ENCODE results near the gene ZRANB1.
A peak's percentile ranks its signal among the peaks of the same experiment; 100 is the strongest.

The ZRANB1 gene

DNA sequence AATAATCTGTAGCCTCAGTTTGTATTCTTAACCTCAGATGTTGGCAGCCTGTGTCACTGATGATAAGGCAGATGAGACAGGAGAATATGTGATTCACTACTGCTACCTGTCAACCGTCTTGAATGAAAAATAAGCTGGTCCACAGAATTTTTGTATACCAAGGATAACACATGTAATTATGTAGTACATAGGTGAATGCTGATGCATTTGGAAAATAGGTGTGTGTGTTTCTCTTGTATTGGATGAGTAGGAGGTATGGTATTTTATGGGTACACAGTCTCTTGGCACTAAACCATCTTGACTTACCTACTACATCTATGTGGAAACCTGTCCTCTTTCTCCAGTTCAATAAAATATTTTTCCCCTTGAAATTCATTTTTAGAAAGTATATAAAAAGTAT, 20.7 kb upstream of the ZRANB1 start:
- Histone ChIP-seq H3K27me3 (ENCODE audit: insufficient read depth, low read length) (no peaks in the 10 kb centered on the region), H3K9ac (ENCODE audit: low read depth, low read length) (no peak overlapping the region), H3K36me3 (ENCODE audit: insufficient read depth, low read length) (0 out of 2 replicates have a peak, but pooled peaks cover 9% of the 10 kb centered on the region), H3K9me3 (ENCODE audit: insufficient read depth, low read depth, low read length) (no peaks in the 10 kb centered on the region), H3K4me1 (ENCODE audit: insufficient read depth, low read length) (peaks cover 8% of the 10 kb centered on the region; the same call in 1 of the 2 replicates), H3K27ac (ENCODE audit: low read depth, low read length) (no peak overlapping the region), H3K4me3 (ENCODE audit: low read length) (no peak overlapping the region)
- WGBS, result 100% methylated on average over 1 of the region's 1 CpG

DNA sequence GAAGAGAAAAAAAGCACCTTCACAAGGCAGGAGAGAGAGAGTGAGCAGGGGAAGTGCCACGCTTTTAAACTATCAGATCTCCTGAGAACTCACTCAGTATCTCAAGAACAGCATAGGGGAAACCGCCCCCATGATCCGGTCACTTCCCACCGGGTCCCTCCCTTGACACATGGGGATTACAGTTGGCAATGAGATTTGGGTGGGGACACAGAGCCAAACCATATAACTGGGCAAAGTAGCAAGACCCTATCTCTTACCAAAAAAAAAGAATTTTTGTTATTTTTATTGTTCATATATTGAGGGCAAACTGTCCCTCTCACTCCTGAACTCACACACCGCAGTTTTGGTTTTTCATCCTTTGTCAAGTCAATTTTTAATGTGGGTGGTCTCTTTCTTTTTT, 18.2 kb upstream of the ZRANB1 start:
- Histone ChIP-seq H3K4me3 (ENCODE audit: low read length) (no peak overlapping the region), H3K9ac (ENCODE audit: low read depth, low read length) (no peak overlapping the region), H3K27me3 (ENCODE audit: insufficient read depth, low read length) (no peaks in the 10 kb centered on the region), H3K36me3 (ENCODE audit: insufficient read depth, low read length) (peaks cover 14% of the 10 kb centered on the region; the same call in 1 of the 2 replicates), H3K4me1 (ENCODE audit: insufficient read depth, low read length) (peaks cover 3% of the 10 kb centered on the region; the same call in 1 of the 2 replicates), H3K9me3 (ENCODE audit: insufficient read depth, low read depth, low read length) (no peaks in the 10 kb centered on the region), H3K27ac (ENCODE audit: low read depth, low read length) (no peak overlapping the region)
- 96% methylated on average over 4 of the region's 5 CpGs for WGBS

DNA sequence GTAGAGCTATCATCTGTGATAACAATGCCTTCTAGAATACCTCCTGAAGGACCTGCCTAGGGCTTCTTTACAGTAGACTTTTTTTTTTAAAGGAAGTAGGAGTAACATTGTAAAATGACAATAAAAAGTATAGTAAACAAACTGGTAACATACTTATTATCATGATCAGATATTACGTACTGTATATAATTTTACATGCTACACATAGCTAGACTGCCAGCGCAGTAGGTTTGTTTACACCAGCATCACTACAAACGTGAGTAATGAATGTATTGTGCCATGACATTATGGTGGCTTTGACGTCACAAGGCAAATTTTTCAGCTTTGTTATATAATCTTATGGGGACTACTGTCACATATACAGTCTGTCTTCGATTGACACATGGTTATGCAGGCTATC, 15.4 kb upstream of the ZRANB1 start:
- Histone ChIP-seq H3K4me1 (ENCODE audit: insufficient read depth, low read length) (no peaks in the 10 kb centered on the region), H3K27me3 (ENCODE audit: insufficient read depth, low read length) (no peaks in the 10 kb centered on the region), H3K36me3 (ENCODE audit: insufficient read depth, low read length) (peaks cover 21% of the 10 kb centered on the region; the same call in 1 of the 2 replicates), H3K27ac (ENCODE audit: low read depth, low read length) (no peak overlapping the region), H3K9me3 (ENCODE audit: insufficient read depth, low read depth, low read length) (0 out of 2 replicates have a peak, but pooled peaks cover 1% of the 10 kb centered on the region), H3K4me3 (ENCODE audit: low read length) (no peak overlapping the region), H3K9ac (ENCODE audit: low read depth, low read length) (no peak overlapping the region)
- 96% methylated on average over 4 of the region's 5 CpGs for WGBS

DNA sequence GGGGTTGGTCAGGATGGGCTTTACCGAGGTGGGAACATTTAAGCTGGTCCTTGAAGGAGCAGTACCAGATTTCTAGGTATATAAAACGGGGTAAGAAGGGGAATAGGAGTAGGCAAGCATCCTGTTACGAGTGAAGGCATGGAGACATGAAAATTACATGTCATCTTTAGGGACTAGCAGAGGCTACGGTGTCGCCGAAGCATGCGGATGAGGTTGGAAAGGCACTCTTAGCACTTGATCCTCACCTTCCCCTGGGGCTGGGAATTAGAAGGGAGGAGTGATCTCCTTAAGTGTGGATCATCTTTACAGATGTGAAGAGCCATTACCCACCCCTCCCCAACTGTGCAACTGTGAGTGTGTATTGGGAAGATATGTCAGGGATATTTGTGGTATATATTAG, 13.8 kb upstream of the ZRANB1 start:
- H3K4me3 ChIP-seq (ENCODE audit: low read length), result no peak overlapping the region
- 94% methylated on average over 7 of the region's 7 CpGs for WGBS
- H3K4me1 ChIP-seq (ENCODE audit: insufficient read depth, low read length), result no peaks in the 10 kb centered on the region
- no peak overlapping the region for H3K27ac ChIP-seq (ENCODE audit: low read depth, low read length)
- peaks cover 6% of the 10 kb centered on the region; the same call in 1 of the 2 replicates for H3K9me3 ChIP-seq (ENCODE audit: insufficient read depth, low read depth, low read length)
- no peak overlapping the region for H3K9ac ChIP-seq (ENCODE audit: low read depth, low read length)
- peaks cover 17% of the 10 kb centered on the region; the same call in 1 of the 2 replicates for H3K36me3 ChIP-seq (ENCODE audit: insufficient read depth, low read length)
- no peaks in the 10 kb centered on the region for H3K27me3 ChIP-seq (ENCODE audit: insufficient read depth, low read length)

DNA sequence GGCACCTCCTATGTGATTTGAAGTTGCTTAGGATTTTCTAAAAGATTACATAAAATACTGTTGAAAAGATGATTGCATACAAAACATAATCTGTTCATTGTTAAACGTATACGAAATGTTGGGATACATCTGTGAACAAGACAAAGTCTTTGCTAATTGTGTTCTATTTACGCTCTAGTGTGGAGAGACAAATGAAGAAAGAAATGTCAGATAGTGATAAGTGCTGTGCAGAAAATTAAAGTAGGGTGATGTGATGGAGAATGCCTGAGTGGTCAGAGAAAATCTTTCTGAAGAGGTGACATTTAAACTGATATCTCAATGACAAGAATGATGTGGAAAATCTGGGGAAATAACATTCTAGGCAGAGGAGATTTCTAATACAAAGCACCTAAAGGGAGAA, 13.4 kb upstream of the ZRANB1 start:
- Histone ChIP-seq H3K9me3 (ENCODE audit: insufficient read depth, low read depth, low read length) (peaks cover 6% of the 10 kb centered on the region; the same call in 1 of the 2 replicates), H3K27ac (ENCODE audit: low read depth, low read length) (no peak overlapping the region), H3K27me3 (ENCODE audit: insufficient read depth, low read length) (no peaks in the 10 kb centered on the region), H3K9ac (ENCODE audit: low read depth, low read length) (no peak overlapping the region), H3K36me3 (ENCODE audit: insufficient read depth, low read length) (peaks cover 17% of the 10 kb centered on the region; the same call in 1 of the 2 replicates), H3K4me3 (ENCODE audit: low read length) (no peak overlapping the region), H3K4me1 (ENCODE audit: insufficient read depth, low read length) (no peaks in the 10 kb centered on the region)
- 96% methylated on average over 3 of the region's 3 CpGs for WGBS

DNA sequence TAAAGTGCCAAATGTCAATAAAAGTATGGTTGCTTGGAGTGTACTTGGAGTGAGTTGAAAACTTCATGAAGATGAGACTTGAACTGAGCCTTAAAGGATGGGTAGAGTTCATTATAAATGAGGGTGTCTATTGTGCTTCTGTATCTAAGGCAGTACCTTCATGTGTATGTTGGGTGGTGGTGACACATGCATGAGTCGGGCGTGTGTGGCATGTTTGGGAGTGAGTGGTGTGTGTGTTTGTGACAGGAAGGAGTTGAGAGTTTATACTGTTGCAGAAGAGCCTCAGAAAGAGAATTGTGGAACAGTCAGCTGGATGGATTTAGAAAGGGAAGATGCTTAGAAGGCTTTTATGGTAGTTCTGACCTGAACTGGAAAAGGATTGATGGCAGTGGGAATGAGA, 6.0 kb upstream of the ZRANB1 start:
- 0 out of 2 replicates have a peak, but pooled peaks cover 2% of the 10 kb centered on the region for H3K36me3 ChIP-seq (ENCODE audit: insufficient read depth, low read length)
- no peak overlapping the region for H3K9ac ChIP-seq (ENCODE audit: low read depth, low read length)
- no peaks in the 10 kb centered on the region for H3K4me1 ChIP-seq (ENCODE audit: insufficient read depth, low read length)
- H3K27me3 ChIP-seq (ENCODE audit: insufficient read depth, low read length), result no peaks in the 10 kb centered on the region
- no peak overlapping the region for H3K4me3 ChIP-seq (ENCODE audit: low read length)
- H3K27ac ChIP-seq (ENCODE audit: low read depth, low read length), result no peak overlapping the region
- H3K9me3 ChIP-seq (ENCODE audit: insufficient read depth, low read depth, low read length), result peaks cover 6% of the 10 kb centered on the region; the same call in 1 of the 2 replicates
- WGBS, result 94% methylated on average over 2 of the region's 2 CpGs

DNA sequence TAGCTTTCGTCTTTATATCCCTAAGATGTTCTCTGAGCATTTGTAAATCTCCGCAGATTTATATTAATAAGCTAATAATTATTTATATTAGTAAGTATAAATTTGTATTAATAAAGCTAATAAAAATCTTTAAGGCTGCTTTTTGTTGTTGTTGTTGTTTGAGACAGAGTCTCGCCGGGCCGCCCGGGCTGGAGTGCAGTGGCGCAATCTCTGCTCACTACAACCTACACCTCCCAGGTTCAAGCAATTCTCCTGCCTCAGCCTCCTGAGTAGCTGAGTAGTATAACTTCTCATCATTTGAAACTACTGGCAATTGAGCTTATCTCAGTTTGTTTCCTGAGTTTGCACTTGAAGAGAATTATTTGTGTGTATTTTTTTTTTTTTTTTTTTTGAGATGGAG, 5.1 kb upstream of the ZRANB1 start:
- Histone ChIP-seq H3K27me3 (ENCODE audit: insufficient read depth, low read length) (no peaks in the 10 kb centered on the region), H3K4me1 (ENCODE audit: insufficient read depth, low read length) (no peaks in the 10 kb centered on the region), H3K9me3 (ENCODE audit: insufficient read depth, low read depth, low read length) (peaks cover 2% of the 10 kb centered on the region; the same call in 1 of the 2 replicates), H3K9ac (ENCODE audit: low read depth, low read length) (no peak overlapping the region), H3K4me3 (ENCODE audit: low read length) (no peak overlapping the region), H3K36me3 (ENCODE audit: insufficient read depth, low read length) (0 out of 2 replicates have a peak, but pooled peaks cover 2% of the 10 kb centered on the region), H3K27ac (ENCODE audit: low read depth, low read length) (no peak overlapping the region)
- WGBS, result 98% methylated on average over 6 of the region's 7 CpGs

DNA sequence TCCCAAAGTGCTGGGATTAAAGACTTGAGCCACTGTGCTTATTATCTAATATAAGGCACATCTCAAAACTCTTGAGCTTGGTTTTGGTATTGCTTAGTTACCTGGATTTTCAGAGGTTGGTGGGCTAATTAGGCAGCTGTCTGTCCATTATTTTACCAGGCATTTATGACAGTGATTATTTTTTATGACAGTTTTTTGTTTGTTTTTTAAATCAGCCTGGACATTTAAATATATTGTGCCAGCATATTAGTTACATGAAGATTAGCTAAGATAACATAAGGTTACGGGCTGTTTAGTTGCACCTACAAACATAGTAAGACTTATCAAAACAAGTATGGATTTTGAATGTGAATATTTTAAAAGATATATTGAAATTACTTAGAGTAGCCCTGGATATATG, 2.6 kb upstream of the ZRANB1 start:
- Histone ChIP-seq H3K27ac (ENCODE audit: low read depth, low read length) (no peak overlapping the region), H3K9ac (ENCODE audit: low read depth, low read length) (no peak overlapping the region), H3K4me3 (ENCODE audit: low read length) (no peak overlapping the region), H3K4me1 (ENCODE audit: insufficient read depth, low read length) (peaks cover 12% of the 10 kb centered on the region), H3K9me3 (ENCODE audit: insufficient read depth, low read depth, low read length) (no peaks in the 10 kb centered on the region), H3K27me3 (ENCODE audit: insufficient read depth, low read length) (no peaks in the 10 kb centered on the region), H3K36me3 (ENCODE audit: insufficient read depth, low read length) (peaks cover 6% of the 10 kb centered on the region)
- WGBS, result no CpG with 5 or more reads among the region's 1 CpG

DNA sequence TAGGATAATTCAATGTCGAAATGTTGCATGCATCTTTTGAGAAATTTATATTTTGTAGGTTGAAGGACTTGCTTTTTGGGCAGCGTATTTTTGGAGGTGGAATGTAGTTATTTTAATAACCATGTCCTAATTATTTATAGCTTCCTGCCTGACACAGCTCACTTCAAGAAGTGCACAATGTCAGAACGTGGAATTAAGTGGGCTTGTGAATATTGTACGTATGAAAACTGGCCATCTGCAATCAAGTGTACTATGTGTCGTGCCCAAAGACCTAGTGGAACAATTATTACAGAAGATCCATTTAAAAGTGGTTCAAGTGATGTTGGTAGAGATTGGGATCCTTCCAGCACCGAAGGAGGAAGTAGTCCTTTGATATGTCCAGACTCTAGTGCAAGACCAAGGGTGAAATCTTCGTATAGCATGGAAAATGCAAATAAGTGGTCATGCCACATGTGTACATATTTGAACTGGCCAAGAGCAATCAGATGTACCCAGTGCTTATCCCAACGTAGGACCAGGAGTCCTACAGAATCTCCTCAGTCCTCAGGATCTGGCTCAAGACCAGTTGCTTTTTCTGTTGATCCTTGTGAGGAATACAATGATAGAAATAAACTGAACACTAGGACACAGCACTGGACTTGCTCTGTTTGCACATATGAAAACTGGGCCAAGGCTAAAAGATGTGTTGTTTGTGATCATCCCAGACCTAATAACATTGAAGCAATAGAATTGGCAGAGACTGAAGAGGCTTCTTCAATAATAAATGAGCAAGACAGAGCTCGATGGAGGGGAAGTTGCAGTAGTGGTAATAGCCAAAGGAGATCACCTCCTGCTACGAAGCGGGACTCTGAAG, 620 bp downstream of the ZRANB1 start:
- Histone ChIP-seq H3K27ac (ENCODE audit: low read depth, low read length) (no peak overlapping the region), H3K36me3 (ENCODE audit: insufficient read depth, low read length) (peaks cover 6% of the 10 kb centered on the region), H3K9me3 (ENCODE audit: insufficient read depth, low read depth, low read length) (no peaks in the 10 kb centered on the region), H3K4me1 (ENCODE audit: insufficient read depth, low read length) (peaks cover 30% of the 10 kb centered on the region), H3K9ac (ENCODE audit: low read depth, low read length) (no peak overlapping the region), H3K27me3 (ENCODE audit: insufficient read depth, low read length) (no peaks in the 10 kb centered on the region), H3K4me3 (ENCODE audit: low read length) (no peak overlapping the region)
- WGBS, result 96% methylated on average over 11 of the region's 11 CpGs

DNA sequence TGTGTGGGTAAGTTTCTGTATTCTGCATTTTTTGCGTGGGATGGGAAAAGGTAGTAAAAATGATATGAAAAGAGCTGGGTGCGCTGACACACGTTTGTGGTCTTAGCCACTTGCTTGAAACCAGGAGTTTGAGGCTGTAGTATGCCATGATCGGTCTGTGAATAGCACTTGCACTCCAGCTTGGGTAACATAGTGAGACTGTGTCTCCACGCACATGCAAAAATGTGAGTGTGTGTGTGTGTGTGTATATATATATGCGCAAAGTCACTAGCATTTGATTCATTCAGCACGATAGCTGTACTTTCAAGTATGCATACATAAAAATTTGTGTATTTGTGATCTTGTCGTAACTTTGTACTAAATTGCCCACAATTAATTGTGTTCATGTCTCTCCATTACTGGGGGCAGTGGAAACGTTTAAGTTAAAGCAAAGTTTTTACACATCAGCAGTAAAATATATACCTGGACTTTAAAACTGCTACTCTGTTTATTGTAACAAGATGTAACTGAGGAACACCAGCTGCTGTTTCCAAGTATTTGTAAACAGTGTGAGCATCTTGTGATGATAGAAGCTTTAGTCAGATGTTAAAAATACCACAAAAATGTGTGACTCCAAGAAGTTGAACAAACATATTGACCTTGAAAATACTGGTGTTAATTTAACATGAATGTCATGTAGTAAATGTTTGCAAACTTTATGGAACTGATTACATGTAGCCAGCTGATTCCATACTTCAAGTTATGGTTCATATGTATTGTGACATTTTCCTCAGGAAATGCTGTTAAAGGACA, 1.6 kb downstream of the ZRANB1 start:
- no peak overlapping the region for H3K9ac ChIP-seq (ENCODE audit: low read depth, low read length)
- peaks cover 30% of the 10 kb centered on the region for H3K4me1 ChIP-seq (ENCODE audit: insufficient read depth, low read length)
- peaks cover 11% of the 10 kb centered on the region for H3K36me3 ChIP-seq (ENCODE audit: insufficient read depth, low read length)
- H3K4me3 ChIP-seq (ENCODE audit: low read length), result no peak overlapping the region
- 94% methylated on average over 8 of the region's 9 CpGs for WGBS
- H3K9me3 ChIP-seq (ENCODE audit: insufficient read depth, low read depth, low read length), result no peaks in the 10 kb centered on the region
- H3K27me3 ChIP-seq (ENCODE audit: insufficient read depth, low read length), result no peaks in the 10 kb centered on the region
- H3K27ac ChIP-seq (ENCODE audit: low read depth, low read length), result no peak overlapping the region

DNA sequence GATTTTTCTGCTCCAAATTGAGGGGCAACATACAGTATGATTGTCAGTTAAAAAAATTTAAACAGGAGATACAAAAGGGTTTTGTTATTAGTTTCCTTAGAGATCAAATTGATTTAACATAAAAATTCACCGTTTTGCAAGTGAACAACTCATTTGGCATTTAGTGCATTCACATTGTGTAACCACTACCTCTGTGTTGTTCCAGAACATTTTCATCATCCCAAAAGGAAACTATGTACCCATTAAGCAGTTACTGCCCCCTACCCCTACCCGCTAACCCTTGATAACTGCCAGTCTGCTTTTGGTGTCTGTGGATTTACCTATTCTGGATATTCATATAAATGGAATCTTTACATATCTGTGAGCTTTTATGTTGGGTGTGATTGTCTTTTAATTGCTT, 3.1 kb downstream of the ZRANB1 start:
- no peak overlapping the region for H3K4me3 ChIP-seq (ENCODE audit: low read length)
- H3K36me3 ChIP-seq (ENCODE audit: insufficient read depth, low read length), result peaks cover 11% of the 10 kb centered on the region
- no peak overlapping the region for H3K9ac ChIP-seq (ENCODE audit: low read depth, low read length)
- peaks cover 30% of the 10 kb centered on the region for H3K4me1 ChIP-seq (ENCODE audit: insufficient read depth, low read length)
- no peaks in the 10 kb centered on the region for H3K27me3 ChIP-seq (ENCODE audit: insufficient read depth, low read length)
- no peaks in the 10 kb centered on the region for H3K9me3 ChIP-seq (ENCODE audit: insufficient read depth, low read depth, low read length)
- H3K27ac ChIP-seq (ENCODE audit: low read depth, low read length), result peak overlapping the region; percentile 47; the same call in 1 of the 2 replicates
- WGBS, result 85% methylated on average over 1 of the region's 2 CpGs
